Bronchial epithelial cell (primary cell): ENCODE results near the gene PRICKLE1. TPM values are rescaled to one million over a fixed set of nuclear protein-coding genes. Genes with fewer than 3 reads are reported as not detected.

ENCODE experiments used
- DNase-seq: peaks from one replicate; pipeline ENCODE4 v3.0.0-alpha.2; 2010; ENCODE audit warnings: low read depth
- FAIRE-seq: peaks from 2 replicates; lab custom pipeline; 2011; peaks lifted over from hg19 to GRCh38; lab: Jason Lieb, UNC
- H3K27me3 ChIP-seq: 2 replicates; pipeline ENCODE4 v1.5.1; 2011; ENCODE audit warnings: low read length; ENCODE audit not compliant: control insufficient read depth, insufficient read depth
- H3K36me3 ChIP-seq: 2 replicates; pipeline ENCODE4 v1.5.1; 2011; ENCODE audit warnings: low read length; ENCODE audit not compliant: control insufficient read depth, insufficient read depth
- H3K4me3 ChIP-seq: 2 replicates; pipeline ENCODE4 v1.5.1; 2011; ENCODE audit warnings: mild to moderate bottlenecking, low read depth, low read length, control low read depth
- CTCF ChIP-seq: IDR thresholded peaks from 2 replicates; pipeline ENCODE4 v1.5.1; 2011; ENCODE audit warnings: mild to moderate bottlenecking, moderate library complexity, low read length, control low read depth, inconsistent platforms; ENCODE audit not compliant: insufficient read depth, severe bottlenecking
- total RNA-seq: library from RNA; depleted of rRNA; stranded (reverse); fragments of >200 nt; gene quantifications from 2 replicates; pipeline ENCODE4 v1.2.1, GENCODE V29; 2014

PRICKLE1 gene
- total RNA-seq: 1.1 and 2.4 TPM in 2 replicates

DNA sequence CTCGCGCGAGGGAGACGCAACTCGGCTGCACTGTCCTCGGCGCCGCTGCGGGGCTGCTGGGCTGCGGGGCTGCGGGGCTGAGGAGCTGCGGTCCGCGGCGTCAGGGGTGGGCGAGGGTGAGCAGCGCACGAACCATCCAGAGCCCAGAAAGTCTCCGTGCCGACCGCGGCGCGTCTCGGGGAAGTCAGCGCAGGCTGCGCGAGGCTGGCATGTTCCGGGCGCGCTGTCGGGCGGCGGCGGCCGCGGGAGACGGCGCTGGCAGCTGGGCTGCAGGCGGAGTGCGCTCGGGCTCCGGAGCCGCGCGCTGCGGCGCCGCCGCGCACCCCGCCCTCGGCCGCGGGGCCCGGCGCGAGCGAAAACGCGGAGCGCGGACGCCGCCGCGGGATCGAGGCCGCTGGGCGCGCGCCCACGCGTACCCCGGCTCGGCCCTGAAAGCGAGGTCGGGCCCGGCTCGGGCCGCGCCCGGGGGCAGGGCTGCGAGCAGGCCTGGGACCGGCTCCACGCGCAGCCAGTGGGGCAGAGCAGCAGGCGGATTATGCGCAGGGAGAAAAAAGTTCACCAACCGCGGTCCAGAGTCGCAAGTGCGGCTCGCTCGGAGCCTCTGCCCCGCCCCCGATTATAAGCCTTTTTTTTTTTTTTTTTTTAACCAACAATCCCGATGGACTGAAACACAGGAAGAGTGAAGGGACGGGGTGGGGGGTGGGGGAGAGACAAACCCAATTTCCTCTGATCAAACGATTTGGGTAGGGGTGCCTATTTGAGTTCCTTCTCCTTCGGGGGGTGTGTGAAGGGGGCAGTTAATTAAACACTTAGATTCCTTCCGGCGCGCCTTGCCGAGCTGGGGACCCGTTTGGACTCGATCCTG is at the start of gene PRICKLE1:
Gene PRICKLE1 (minus strand): TSS at position 282 of the 865 bp plus-strand sequence. CDS start 117,230 bp downstream, outside the sequence.
- DNase-seq (no peak), FAIRE-seq (no peak)
- no peaks in the 10 kb centered on the region for H3K27me3 ChIP-seq
- no peaks in the 10 kb centered on the region for H3K36me3 ChIP-seq
- H3K4me3 ChIP-seq: peak within 1 kb of the TSS; percentile 84
- TF ChIP-seq CTCF: no peak

DNA sequence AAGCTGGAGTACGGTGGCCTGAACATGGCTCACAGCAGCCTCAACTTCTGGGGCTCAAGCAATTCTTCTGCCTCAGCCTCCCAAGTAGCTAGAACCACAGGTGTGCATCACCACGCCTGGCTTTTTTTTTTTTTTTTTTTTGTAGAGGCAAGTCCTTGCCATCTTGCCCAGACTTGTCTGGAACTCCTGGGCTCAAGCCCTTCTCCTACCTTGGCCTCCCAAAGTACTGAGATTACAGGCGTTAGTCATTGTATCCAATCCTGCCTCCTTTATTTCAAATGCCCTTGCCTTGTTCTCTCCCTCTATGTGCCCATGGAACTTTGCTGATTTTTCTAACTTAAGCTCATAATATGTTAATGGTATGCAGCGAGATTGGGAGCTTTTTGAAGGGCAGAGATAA is 49.2 kb upstream of the PRICKLE1 start:
- H3K36me3 ChIP-seq: no peaks in the 10 kb centered on the region
- H3K27me3 ChIP-seq: no peaks in the 10 kb centered on the region
- FAIRE-seq (no peak), DNase-seq (peak; percentile 76)
- TF ChIP-seq CTCF: no peak
- H3K4me3 ChIP-seq: no peak overlapping the region

DNA sequence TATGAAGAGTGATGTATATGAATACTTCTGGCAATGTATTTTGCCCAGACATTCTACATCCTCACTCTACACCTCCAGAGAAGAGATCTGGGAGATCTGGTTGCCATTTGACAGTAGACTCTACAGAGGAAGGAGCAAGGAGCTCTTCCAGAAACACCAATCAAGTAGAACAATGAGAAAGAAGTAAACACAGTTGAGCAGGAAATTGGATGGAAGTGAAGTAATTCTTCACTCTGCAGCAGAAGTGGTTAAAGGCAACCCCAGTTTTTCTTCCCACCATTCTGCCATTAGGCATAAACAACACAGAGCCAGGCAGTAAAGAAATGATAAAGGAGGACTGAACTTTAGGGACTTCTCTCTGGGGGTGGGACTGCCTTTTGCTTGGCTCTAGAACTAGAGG is 48.5 kb upstream of the PRICKLE1 start:
- TF ChIP-seq CTCF: no peak
- Histone ChIP-seq H3K27me3 (no peaks in the 10 kb centered on the region), H3K4me3 (no peak overlapping the region), H3K36me3 (no peaks in the 10 kb centered on the region)
- DNase-seq: no peak
- FAIRE-seq: no peak

GRCh38 chr12:42636993-42637392 is 47.4 kb upstream of the PRICKLE1 start:
- Histone ChIP-seq H3K36me3 (no peaks in the 10 kb centered on the region), H3K27me3 (no peaks in the 10 kb centered on the region), H3K4me3 (no peak overlapping the region)
- DNase-seq (no peak), FAIRE-seq (no peak)
- no peak for TF ChIP-seq CTCF

DNA sequence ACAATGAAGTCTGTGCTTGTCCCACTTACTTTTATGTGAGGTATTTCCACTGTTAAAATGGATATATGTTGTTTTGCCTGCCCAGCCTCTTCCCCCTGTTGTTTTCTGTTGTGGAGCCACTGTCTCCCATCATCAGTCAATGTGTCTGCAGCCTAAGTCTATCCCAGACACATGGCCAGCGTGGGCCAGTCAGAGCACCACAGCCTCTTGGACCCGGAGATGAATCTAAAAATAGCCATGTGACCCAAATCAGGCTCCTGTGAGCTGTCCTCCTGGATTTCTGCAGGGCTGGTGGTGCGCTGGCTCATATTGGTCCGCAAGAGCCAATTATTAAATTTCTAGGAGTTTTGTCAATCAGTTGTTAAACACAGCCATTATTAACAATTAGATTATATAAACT is 44.0 kb upstream of the PRICKLE1 start:
- no peaks in the 10 kb centered on the region for H3K27me3 ChIP-seq
- H3K4me3 ChIP-seq: no peak overlapping the region
- H3K36me3 ChIP-seq: no peaks in the 10 kb centered on the region
- FAIRE-seq (no peak), DNase-seq (no peak)
- TF ChIP-seq CTCF: no peak
